Activated CD8-positive, alpha-beta memory T cell treated with anti-CD3 and anti-CD28 coated beads for 1 hour (primary cell): Measurements from ENCODE around the gene ADARB2.
"Not testable (repeated sequence)": the region's sequence is repeated elsewhere in the genome, so short reads cannot be mapped to it uniquely, and the experiment has no call there.

ENCODE experiments used
- DNase-seq, 2 donors: peaks; one replicate each; pipeline ENCODE4 v3.0.0-alpha.2; 2020; ENCODE audit warnings: low read depth in 1 of 2; ENCODE audit errors: extremely low read depth in 1 of 2

ADARB2 gene

DNA sequence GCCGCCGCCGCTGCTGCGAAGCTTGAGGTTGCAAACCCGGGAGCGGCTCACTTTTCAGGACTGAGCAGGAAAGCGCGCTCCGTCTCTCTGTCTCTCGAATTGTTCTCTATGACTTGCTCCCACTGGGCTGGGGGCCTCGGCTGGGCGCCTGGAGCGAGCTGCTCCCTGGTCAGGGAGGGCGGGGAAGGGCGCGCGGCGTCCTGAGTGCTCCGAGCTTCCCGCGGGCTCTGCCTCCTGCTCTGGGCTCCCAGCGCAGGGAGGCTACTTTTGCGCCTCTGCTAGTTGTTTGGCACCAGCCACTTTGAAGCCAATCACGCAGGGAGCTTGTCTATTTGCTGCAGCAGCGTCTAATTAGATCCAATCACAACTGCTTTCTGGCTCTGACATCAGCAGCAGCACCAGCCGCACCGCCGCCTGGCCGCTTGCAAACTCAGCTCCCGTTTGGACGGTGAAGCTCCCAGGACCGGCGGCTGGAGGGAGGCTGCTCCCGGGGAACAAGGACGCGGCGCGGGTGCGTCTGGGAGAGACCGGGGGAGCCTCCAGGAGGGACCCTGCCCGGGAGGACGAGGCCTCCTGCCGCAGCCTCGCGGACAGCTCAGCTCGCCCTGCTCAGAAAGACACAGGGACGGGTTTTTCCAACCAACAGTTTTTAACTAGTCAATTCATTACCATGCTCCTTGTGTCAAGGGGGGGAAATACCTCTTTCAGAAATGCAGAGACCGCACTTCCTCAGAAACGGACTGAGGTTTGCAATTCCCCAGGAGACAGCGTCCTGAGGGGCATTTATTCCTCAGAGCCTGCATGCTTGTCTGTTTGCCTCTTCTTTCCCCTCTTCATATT, at the start of gene ADARB2:
Gene ADARB2, minus strand, starts transcription at position 304 of the 840 bp plus-strand sequence.
- no peak for DNase-seq

DNA sequence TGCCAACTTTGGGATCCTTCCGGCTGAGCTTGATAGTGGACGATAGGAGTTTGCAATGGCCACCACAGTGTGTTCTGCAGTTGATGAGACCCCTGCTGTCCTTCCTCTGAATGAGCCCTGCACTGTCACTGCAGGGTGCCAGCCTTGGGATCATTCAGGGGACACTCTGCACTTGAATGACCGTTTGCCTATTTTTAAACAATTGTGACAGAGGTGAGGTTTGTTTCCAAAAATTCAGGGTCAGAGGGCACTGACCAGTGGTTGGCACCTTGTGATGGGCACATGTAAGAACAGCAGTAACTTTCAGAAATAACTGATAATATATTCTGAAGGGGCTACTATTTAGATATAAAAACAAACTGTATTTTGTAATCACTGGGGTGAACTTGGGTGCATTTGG, 48.5 kb upstream of the ADARB2 start:
- no peak for DNase-seq

DNA sequence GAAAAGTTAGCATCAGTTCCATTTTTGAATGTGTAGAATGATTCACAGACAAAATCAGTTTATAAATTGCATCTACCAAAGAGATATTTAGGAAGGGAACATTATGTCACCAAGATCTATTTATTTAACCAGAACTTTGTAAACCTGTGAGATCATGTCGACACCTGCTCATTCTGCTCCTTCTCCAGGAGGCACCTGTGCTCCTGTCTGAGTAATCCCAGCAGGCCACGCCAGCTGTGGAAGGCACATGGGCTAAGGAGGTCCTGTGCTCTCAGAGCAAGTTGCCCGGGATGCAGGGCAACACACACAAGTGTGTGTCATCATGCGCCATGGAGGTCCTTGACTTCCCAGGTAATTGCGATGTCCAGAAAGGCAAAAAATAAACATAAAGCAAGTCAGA, 45.5 kb upstream of the ADARB2 start:
- no peak for DNase-seq

GRCh38 chr10:1779796-1780195, 42.5 kb upstream of the ADARB2 start:
- no peak for DNase-seq

- no peak for DNase-seq
Measured at GRCh38 chr10:1778375-1778969, 41.1 kb upstream of the ADARB2 start.

- no peak for DNase-seq
Measured at GRCh38 chr10:1776127-1776662, 38.9 kb upstream of the ADARB2 start.

DNA sequence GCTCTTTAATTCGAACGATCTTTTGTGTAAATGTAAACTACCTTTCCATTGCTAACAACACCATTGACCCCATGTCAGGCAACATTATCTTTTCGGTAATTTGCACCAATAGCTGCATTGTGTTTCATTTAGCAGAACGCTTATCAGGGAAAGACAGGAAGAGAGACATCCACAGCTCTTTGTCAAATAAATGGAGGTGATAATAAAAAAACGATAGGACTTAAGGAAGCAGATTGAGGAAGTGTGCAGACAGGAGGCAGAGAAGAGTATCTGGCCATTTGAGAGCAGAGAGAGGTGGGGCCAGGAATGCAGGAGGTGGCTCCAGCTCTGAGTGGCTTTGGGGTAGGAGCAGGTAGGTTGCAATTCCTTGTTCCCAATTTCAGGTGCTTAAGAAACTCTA, 37.5 kb upstream of the ADARB2 start:
- no peak for DNase-seq

GRCh38 chr10:1773204-1773603, 35.9 kb upstream of the ADARB2 start:
- DNase-seq, result not testable (repeated sequence)

DNA sequence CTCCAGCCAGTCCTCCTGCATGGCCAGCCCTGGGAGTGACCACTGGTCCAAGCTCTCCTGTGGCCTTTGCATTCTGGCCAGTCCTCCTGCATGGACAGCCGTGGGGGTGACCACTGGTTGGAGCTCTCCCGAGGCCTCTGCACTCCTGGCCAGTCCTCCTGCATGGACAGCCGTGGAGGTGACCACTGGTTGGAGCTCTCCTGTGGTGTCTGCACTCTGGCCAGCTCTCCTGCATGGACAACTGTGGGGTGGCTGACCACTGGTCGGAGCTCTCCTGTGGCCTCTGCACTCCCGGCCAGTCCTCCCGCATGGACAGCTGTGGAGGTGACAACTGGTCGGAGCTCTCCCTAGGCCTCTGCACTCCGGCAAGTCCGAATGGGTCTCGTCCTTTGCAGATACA, 28.7 kb upstream of the ADARB2 start:
- DNase-seq, result no peak

DNA sequence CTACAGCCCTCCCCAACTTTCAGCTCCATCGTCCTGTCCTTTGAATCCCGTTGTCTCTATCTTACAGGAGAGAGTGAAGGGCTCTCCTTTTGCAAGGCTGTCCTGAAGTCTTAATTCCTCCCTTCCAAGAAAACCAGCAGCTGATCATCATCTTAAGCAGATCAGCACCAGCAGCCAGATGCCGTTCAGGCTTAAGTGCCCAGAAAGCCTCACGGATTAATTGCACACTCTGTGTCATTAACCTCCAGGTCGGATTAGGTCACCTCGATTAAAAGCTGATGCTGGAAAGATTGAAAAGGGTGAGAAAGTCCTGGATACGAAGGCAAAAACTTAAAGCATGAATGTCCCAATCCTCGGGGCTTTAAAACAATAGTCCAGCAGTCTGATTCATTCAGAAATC, 24.8 kb upstream of the ADARB2 start:
- no peak for DNase-seq

DNA sequence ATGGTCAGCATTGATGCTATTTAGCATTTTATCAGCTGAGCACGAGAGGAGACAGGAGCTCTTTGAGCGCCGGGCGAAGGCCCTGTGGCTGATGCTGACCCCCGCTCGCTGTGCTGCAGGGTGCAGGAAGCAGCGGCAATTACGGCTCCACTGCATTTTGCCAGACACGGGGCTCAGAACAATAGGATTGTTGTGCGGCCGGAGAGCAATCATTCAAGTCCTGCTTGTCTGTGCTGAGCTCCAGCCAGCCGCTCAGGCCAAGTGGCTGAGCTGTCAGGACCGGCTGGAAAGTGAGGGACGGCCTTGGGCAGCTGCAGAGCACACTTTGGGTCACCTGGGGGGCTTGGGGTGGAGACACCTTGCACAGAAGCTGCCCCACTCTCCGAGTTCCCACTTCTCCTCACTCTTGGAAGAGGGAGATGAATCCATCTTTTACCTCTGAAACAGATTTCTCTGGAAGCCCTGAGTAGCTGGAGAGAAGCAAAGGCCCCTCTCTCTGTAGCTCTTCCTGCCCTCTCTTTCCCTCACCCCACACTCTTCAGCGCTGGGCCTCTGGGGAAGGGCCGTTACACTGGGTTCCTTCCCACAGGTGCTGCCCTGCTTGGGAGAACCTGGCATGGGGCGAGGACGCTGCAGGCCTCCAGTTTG, 17.3 kb upstream of the ADARB2 start:
- DNase-seq, result no peak

DNA sequence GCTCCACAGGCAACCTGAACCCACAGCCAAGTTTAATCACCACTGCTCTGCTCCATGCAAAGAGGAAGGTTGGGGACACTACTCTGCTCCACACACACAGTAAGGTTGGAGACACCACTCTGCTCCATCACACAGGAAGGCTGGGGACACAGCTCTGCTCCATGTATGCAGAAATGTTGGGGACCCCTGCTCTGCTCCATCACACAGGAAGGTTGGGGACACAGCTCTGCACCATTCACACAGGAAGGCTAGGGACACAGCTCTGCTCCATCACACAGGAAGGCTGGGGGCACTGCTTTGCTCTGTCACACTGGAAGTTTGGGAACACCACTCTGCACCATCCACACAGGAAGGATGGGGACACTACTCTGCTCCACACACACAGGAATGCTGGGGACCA, 14.8 kb upstream of the ADARB2 start:
- no peak for DNase-seq

DNA sequence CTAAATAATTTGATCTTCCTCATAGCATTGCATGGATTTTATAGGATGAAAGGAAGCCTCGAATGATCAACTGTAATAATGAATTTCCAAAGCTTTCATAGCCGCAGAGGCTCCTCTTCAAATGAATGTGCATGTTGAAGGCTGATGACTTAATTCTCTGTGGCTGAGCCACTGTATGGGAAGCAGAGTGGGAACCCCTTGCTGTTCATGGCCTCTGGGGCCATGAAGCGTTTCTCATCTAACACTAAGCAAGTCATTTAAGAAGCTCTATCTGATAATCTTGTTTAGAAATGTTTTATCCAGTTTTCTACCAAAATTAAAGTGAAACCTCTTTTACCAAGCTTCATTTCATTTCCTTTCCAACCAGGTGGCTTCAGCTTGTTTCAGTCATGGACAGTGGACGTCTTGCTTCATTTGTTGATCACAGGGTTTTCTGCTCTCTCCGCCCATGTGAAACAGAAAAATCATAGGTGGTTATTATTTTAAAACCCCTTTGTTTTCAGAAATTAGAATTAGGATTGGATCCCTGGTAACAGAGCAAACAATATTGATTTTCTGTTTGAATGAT, 10.3 kb upstream of the ADARB2 start:
- no peak for DNase-seq

DNA sequence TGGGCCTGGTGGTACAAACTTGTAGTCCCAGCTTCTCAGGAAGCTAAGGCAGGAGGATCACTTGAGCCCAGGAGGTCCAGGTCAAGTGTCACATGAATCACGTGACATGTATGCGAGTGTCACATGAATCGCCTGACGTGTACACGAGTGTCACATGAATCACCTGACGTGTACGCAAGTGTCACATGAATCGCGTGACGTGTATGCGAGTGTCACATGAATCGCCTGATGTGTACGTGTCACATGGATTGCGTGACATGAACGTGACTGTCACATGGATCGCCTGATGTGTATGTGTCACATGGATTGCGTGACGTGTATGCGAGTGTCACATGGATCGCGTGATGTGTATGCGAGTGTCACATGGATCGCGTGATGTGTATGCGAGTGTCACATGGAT, 9.5 kb upstream of the ADARB2 start:
- DNase-seq, result no peak

DNA sequence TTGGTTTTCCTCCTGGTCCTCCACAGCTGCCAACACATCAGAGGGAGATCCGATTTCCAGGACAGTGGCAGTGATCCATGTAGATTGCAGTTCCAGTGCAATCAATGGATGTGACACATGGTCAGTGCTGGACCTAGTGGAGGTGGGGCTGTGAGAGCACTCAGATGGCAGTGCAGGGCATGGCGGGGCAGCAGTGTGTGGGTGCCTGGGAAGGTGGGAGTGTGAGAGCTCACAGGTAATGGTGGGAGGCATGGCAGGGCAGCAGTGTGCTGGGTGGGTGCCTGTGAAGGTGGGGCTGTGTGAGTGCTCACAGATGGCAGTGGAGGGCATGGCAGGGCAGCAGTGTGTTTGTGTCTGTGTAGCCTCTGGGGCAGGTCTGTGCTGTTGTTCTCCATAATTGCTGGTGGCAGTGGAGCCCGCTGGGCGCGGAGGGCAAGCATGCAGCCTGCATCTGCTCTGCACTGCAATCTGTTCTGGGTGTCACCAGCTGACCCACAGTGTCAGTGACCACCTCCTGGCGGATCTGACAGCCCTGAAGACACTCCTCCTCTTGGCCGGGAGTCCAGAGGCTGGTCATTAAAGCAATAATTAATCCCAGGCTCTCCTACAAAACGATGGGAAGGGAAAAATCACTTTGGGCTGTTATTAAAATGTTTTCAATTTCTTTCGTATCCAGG, 8.6 kb upstream of the ADARB2 start:
- no peak for DNase-seq

DNA sequence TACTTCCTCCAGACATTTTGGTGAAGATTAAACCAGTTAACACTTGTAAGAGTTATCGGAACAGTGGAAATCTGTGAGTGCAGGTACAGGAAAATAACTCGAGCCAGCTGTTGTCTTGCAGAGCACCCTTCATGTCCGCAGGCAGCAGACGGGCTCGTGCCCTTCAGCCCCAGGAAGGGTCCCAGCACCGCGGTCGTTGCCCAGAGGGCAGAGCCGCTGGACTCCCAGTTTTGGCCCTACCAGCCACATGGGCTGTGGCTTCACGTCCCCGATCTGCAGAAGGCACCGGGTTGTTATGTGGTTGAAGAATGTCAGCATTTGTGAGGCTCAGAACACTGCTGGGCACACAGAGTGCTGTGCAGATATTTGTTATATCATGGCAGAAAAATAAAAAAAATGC, 7.2 kb upstream of the ADARB2 start:
- DNase-seq, result no peak

GRCh38 chr10:1743141-1743540, 5.8 kb upstream of the ADARB2 start:
- no peak for DNase-seq

DNA sequence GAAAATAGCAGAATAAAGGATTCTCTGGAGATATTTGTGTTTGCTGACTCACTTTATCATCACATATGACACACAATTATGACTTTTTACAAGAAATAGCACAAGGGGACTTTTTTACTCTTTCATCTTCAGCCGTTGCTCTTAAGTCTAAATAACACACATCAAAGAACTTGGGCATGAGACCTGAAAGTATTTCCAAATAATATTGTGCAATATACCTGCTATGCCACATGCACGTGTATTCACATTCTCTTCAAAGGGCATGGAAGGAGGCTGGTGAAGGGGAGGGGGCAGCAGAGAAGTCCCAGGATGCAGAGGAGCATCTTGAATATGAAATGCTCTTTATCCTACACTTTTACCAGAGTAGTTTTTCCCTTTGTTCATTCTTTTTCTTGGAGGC, 4.1 kb upstream of the ADARB2 start:
- DNase-seq, result no peak

DNA sequence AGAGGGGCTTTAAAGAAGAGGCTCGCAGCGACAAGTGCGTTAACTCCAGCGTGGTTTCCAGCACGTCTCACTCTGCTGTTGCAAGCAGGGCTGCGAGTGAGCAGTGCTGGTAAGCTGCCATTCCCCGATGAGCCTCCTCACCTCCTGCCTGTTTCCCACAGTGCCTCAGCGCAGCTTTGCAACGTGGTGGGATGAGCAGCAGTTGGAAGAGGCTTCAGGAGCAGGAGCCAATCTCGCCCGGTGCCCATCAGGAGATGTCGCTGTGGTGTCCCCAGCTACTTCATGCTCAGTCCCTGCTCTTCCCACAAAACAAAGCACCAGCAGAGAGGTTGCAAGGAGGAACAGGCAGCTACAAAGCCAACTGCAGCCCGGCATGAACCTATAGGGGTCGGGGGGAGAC, 2.4 kb upstream of the ADARB2 start:
- DNase-seq, result no peak

DNA sequence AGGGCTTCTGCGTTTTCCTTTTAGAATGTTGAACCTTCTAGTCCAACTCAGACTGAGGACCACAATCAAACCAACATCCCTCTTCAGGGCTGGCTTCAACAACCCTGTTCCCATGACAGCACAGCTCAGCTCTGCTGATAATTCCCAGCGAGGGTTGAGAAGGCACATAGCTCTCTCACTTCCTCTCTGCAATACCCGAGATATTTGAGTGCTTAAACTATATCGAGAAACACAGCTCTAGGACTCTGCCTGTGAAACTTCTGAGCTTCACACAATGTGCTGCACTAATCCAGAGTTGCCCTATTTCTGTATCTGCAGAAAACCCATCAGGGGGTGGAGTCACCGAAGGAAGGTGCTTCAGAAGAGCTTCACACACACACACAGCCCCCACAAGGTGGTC, 1.6 kb upstream of the ADARB2 start:
- no peak for DNase-seq

DNA sequence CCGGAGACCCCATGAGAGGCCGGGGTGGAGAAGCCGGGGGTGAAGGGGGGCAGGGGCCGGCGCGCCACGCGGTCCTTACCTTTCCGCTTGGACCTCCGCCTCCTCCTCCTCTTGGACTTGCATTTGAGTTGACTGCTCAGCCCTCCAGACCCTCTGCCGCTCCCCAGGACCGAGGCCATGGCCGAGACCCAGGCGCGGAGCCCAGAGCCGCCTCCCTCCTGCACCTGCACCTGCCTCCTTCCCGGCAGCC, 428 bp downstream of the ADARB2 start:
- no peak for DNase-seq
